NCI-H146 treated with DMSO at 0.1 percent for 48 hours (cell line): ENCODE results near the gene TDP2.
"Not testable (repeated sequence)": the region's sequence is repeated elsewhere in the genome, so short reads cannot be mapped to it uniquely, and the experiment has no call there.

Experiments used
- DNase-seq: peaks from one replicate; lab custom pipeline; 2025; ENCODE audit not compliant: unreplicated experiment; lab: John Stamatoyannopoulos, UW

TDP2 gene

DNA sequence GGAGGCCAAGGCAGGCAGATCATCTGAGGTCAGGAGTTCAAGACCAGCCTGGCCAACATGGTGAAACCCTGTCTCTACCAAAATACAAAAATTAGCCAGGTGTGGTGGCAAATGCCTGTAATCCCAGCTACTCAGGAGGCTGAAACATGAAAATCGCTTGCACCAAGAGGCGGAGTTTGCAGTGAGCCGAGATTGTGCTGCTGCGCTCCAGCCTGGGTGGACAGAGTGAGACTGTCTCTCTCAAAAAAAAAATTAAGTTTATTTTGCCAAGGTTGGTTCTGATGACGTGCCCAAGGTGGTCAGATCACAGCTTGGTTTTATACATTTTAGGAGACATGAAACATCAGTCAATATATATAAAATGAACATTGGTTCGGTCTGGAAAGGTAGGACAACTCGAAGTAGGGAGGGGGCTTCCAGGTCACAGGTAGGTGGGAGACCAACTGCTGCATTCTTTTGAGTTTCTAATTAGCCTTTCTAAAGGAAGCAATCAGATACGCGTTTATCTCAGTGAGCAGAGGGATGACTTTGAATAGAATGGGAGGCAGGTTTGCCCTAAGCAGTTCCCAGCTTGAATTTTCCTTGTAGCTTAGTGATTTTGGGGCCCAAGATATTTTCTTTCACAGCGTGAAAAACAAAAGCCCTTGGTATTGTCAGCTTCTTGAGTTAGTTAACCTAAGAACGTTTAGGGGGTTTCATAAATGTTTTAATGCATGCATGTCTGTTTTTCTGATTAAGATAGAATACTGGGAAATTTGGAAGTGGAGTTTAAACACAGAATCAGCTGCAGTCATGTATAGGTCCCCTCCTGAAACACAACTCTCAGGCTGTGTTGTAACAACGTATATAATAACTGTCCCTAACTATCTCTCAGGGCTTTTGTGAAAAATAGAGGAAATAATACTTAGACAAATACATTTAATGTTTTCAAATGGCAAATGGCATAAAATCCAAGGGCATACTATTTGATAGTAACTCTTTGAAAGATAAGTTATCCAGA is 16.9 kb upstream of the TDP2 start:
- peak; percentile 8 for DNase-seq

DNA sequence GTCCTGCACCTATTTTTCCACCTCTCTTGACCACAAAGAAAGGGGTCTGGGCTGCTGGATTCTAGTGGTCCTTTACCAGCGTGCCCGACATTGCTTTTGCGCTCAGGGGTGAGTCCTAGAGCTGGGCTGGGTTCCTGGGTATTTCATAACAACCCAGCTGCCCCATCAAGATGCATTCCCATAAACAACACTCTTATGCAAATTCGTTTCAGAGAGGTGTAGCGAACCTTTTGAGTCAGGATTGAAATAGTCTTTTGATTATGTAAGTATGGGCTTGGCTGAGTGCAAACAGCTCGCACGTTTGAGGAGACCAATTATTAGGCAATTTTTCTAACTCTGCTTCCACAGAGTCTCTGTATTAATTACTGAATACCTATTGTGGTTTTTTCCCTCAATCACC is 13.9 kb upstream of the TDP2 start:
- no peak for DNase-seq

DNA sequence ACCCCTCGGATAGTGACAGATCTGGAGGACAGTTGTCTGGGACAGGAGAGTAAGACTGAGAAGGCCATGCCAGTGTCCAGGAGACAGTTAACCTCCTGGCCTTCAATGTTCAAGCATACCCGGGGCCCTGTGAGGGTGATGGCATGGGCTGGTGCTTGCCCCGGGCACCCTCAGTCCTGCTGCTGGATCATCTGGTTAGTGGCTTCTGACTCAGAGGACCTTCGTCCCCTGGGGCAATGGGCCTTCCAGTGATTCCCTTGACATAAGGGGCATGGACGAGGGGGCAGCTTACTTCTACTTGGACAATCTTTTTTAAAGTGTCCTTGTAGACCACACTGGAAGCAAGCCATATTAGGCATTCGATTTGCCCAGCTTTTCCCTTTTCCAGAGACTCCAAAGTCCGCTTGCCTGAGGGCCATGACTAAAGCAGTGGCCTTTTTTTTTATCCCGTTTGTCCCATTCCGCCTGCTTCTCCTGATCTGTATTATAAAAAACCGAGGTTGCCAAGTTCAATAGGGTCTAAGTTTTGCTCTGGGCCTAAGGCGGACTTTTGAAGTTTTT is 12.2 kb upstream of the TDP2 start:
- not testable (repeated sequence) for DNase-seq

DNA sequence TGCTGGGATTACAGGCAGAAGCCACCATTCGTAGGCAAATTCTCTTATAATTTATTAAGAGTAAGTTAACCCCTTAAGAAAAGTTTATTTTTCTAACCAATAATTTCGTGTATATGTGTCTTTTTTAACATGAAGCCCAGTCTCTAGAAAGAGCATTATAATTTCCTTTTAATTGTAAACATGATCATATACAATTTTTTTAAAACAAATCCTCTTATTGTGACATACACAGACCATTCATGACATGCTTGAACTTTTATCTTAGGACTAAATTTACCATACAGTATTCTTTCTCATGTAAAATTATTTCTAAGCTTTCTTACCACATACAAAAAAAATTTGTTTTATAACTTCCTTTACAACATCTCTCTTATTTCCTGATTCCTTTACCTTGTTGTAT is 6.9 kb upstream of the TDP2 start:
- no peak for DNase-seq

DNA sequence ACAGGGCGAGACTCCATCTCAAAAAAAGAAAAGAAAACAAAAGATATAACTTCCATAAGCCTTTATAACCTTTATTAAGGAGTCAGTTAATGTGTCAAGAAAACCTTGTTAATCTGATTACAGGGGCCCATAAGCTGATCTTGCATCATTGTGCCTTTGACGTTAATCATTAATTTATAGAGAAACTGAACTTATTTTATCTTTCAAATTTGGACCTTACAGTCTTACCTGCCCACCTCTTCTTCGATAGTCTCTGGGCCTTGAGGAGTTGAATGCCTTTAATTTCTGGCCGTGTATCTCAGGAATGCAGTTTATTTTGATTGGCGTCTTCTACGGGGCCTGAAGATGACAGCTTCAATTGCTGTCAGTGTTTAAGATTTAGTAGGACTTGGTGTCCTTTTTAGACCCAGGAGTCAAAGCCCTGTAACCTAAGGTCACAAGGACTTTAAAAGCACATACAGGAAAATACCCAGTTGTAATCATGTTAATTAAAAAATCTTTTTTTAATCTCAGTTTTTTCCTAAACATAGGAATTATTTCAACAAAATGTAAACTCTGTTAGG is 6.0 kb upstream of the TDP2 start:
- DNase-seq, result no peak

DNA sequence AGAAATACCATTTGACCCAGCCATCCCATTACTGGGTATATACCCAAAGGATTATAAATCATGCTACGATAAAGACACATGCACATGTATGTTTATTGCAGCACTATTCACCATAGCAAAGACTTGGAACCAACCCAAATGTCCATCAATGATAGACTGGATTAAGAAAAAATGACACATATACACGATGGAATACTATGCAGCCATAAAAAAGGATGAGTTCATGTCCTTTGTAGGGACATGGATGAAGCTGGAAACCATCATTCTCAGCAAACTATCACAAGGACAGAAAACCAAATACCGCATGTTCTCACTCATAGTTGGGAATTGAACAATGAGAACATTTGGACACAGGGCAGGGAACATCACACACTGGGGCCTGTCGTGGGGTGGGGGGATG is 4.4 kb upstream of the TDP2 start:
- not testable (repeated sequence) for DNase-seq

DNA sequence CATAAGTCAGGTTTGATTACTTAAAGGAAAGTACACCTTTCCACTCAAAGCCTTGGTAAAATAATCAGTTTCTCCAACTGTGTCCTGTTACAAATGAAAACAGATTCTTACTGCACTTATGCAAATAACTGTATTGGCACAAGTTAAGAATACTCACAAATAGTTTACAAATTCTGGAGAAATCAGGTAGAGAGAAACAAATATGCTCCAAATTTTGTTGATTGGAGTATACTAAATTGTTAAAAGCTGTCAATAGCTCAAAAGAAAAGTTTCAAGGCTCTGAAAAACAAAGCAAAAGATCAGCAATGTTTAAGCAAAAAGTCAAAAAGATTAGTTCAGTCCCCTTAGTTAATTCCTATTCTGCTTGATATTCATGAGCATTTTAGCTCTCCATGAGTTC is 3.8 kb upstream of the TDP2 start:
- not testable (repeated sequence) for DNase-seq

DNA sequence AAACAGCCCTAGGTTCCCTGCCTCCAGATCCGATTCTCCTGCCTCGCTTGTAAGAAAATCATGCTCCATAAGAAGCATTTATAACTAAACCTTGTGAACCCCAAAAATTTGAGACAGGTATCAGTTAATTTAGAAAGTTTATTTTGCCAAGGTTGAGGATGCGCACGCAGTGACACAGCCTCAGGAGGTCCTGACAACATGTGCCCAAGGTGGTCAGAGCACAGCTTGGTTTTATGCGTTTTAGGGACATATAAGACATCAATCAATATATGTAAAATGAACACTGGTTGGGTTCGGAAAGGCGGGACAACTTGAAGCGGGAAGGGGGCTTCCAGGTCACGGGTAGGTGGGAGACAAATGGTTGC is 2.3 kb upstream of the TDP2 start:
- no peak for DNase-seq

DNA sequence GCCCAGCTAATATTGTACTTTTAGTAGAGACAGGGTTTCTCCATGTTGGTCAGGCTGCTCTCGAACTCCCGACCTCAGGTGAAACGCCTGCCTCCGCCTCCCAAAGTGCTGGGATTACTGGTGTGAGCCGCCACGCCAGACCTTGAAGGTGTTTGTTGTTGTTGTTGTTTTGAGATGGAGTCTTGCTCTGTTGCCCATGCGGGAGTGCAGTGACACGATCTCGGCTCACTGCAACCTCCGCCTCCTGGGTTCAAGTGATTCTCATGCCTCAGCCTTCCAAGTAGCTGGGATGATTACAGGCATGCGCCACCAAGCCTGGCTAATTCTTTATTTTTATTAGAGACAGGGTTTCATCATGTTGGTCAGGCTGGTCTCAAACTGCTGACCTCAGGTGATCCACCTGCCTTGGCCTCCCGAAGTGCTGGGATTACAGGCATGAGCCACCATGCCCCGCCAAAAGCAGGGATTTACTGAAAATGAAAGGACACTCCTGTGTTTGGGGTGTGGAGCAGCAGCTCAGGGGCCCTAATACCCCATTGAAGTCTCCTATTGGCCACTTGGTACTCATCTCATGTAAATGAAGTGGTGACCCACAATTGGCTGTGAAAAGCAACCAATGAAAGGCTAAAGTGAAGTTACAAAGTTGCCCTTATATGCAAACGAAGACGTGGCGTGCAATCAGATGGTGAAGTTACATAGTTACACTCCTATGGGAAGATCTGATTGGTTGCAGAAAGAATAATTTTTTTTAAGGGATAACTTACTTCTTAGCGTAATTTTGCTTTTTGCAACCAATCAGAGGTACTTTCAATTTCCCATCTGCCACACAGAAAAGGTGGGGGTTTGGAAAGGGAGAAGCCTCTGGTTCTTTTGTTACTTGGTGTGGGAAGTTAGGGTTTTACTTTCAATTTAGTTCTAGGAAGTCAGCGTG is 1.6 kb upstream of the TDP2 start:
- not testable (repeated sequence) for DNase-seq

DNA sequence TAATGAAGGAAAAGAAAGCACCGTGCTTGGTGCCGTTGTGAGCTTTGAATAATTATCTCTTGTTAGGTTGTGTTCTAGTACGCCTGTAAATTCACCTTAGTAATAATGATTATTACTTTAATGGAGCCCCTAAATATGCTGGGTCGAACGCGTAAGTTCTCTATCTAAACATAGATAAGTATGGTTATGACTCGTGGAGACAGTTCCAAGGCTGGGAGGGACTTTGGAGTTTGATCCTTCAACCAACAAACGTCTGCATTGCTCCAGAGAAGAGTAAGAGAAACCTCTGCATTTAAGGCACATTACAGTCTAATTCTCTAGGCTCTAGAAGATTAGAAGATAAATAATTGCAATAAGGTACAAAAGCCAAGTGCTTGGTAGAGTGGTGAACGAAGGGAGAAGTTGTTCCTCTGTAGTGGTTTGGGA is 692 bp upstream of the TDP2 start:
- no peak for DNase-seq

DNA sequence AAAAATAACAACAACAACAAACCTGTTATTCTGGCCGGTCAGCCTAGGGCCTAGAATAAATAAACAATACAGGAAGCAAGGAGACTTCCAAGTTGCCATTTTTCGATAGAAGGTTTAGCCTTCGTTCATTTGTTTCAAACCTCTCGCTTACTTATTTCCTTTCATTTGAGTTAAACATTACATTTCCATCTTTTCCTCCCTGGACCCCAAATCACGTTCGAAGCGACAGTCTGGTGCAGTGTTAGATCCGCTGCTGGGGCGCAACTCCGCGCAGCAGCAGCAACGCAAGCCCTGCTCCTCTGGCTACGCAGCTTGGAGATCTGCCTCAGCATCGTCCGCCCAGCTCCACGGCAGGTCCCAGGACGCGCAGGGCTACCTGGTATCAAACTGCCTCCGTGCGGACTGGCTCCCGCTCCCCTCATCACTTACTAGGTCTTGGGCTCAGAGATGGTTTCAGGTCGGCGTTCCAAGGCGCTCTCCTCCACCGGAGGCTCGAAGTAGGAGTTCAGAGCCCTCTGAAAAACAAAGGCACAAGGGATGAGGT is 530 bp downstream of the TDP2 start:
- DNase-seq, result peak; percentile 57

DNA sequence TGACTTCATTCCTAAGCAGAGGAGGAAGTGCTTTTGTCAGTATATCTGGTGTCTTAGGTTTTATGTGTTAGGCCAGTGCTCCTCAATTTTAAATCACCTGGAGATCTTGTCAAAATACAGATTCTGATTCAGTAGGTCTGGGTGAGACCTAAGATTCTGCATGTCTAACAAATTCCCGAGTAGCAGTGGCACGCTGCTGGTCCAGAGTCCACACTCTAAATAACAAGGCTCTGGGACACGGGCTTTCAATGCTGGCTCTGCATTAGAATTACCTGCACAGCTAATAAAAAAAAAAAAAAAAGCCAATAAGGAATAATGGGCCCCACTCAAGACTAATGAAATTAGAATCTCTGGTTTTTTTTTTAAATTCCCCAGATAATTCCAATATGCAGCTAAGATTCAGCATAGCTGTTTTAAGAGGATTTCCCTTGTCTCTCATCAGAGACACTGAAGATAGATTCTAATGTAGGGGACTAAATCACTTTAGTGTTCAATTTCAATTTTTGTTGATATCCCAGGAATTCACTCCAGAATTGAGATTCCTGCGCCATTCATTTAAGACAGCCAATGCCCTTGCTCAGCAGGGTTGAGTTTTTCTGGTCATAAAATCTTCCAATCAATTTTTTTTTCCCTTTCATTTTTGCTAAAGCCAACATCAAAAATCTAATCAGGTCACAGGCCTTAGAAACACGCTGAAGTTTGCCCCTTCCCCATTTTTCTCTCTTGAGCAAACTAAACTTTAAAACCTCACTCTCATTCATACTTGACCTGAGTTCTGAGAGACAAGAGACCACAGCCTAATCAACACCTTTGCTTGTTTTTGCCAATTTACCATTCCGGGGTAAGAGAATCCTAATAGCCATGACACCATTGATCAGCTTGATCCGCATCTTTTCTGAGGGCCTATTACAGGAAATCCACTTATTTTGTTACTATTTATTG is 2.4 kb downstream of the TDP2 start:
- DNase-seq, result no peak

DNA sequence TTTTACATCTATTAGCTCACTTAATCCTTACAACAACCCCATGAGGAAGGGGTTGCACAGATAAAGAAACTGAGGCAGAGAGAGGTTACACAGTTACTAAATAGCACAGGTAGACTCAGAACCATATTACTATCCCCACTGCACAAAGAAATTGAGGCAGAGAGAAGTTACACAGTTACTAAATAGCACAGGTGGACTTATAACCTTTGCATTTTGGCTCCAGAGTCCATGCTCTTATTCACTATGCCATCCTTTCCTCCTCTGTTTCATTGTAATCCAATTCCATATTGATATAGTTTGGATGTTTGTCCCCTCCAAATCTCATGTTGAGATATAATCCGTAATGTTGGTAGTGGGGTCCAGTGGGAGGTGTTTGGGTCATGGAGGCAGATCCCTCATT is 3.5 kb downstream of the TDP2 start:
- DNase-seq, result no peak

DNA sequence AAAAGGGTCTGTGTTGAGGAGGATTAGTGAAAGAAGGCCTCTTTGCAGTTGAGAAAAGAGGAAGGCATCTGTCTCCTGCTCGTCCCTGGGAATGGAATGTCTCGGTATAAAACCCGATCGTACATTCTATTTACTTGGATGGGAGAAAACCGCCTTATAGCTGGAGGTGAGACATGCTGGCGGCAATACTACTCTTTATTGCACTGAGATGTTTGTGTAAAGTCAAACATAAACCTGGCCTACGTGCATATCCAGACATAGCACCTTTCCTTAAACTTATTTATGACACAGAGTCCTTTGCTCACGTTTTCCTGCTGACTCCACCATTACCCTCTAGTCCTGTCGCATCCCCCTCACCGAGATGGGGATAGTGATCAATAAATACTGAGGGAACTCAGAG is 4.5 kb downstream of the TDP2 start:
- DNase-seq, result no peak

DNA sequence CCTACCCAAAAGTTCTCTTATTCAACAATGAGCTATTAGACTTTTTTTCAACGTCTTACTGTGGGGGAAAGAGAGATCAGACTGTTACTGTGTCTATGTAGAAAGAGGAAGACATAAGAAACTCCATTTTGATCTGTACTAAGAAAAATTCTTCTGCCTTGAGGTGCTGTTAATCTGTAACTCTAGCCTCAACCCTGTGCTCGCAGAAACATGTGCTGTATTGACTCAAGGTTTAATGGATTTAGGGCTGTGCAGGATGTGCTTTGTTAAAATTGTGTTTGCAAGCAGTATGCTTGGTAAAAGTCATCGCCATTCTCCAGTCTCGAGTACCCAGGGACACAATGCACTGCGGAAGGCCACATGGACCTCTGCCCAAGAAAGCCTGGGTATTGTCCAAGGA is 4.9 kb downstream of the TDP2 start:
- not testable (repeated sequence) for DNase-seq

DNA sequence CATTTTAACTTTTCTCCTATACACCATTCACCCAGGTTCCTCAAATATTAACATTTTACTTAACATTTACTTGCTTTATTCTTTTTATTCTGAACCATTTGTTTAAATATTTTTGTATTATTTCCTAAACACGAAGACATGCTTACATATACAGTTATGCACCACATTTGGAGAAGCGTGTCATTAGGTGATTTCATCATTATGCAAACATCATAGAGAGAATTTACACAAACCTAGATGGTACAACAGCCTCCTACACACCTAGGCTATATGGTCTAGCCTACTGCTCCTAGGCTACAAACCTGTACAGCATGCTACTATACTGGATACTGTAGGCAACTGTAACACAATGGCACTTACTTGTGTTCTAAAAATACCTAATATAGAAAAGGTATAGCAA is 6.6 kb downstream of the TDP2 start:
- DNase-seq, result no peak

DNA sequence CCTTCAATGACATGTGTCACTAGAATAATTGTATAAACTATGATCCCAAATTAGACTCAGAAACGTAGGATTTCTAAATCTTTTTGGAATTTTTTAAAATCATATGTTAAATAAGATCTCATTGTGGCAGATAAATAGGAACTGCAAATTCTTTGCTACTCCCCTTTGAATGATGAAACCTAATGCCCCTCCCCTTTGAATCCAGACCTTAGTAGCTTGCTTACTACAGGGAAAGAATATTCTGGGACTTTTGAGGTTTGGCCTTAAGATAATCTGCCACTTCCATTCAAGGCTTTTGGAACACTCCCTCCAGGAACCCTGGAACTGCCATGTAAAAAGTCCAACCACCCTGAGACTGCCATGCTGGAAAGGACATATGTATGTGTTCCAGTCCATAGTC is 7.1 kb downstream of the TDP2 start:
- no peak for DNase-seq

DNA sequence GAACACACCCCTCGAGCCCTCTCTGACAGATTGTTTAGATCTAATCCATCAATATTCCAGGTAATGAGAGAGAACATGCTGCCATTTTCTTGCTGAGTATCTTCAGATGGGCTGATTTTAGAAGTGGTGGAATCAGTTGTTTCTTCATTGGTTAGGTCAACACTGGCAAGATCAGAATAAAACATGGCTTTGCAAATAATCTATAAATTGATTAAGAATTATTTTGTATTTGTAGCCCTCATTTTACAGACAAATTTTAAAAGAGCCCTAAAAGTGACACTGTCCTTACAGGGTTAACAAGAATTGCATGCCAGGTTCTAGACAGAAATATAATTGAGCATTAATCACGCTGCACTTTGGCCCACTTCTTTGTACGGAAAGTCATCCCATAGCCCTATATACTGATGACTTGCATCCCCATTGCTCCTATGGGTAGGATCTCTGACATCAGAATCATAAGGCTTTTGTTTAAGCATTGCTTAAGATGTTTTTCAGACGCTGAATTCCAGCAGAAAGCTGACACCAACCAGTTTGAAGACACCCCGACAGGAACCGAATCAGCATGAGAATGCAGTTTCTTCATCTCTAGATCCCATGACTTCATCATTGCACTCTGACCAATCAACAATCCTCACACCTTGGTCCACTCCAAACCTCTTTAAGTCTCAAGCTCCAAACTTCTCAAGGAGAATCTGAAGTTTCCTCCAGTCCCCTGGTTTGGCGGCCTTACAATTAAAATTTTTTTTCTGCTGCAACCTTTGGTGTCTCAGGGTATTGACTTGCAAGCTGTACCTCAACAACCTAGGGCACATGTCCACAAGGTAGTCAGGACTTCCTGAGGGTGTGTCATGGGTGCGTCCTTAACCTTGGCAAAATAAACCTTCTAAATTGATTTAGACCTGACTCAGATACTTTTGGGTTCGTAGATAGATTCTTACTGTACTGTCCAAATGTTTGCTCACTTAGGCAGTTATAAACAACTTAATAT is 7.8 kb downstream of the TDP2 start:
- DNase-seq, result no peak

DNA sequence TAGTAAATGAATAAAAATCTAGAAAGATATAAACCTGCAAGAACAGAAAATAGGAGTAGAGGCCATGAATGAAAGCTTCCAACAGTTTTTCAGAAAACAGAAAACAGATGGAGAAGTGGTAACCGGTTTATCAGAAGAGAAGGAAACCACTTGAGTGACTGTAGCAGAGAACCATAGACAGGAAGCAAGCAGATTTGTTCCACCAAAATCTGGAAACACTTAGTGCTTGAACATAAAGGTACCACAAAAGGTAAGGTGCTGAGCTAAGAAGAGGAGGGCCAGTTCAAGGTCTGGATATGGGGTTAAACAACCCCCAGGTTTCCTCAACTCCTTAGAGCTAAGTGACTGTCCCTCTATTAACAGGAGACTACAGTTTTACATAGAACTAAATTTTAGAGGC is 11.5 kb downstream of the TDP2 start:
- no peak for DNase-seq
